Embryonic facial prominence (tissue), 1 donor: Measurements from ENCODE around the gene PITPNM3.
"Not testable (repeated sequence)": the region's sequence is repeated elsewhere in the genome, so short reads cannot be mapped to it uniquely, and the experiment has no call there.

Experiments
- DNase-seq: peaks from one replicate; pipeline ENCODE4 v3.0.0-alpha.2; 2016; ENCODE audit errors: extremely low spot score

The PITPNM3 gene

DNA sequence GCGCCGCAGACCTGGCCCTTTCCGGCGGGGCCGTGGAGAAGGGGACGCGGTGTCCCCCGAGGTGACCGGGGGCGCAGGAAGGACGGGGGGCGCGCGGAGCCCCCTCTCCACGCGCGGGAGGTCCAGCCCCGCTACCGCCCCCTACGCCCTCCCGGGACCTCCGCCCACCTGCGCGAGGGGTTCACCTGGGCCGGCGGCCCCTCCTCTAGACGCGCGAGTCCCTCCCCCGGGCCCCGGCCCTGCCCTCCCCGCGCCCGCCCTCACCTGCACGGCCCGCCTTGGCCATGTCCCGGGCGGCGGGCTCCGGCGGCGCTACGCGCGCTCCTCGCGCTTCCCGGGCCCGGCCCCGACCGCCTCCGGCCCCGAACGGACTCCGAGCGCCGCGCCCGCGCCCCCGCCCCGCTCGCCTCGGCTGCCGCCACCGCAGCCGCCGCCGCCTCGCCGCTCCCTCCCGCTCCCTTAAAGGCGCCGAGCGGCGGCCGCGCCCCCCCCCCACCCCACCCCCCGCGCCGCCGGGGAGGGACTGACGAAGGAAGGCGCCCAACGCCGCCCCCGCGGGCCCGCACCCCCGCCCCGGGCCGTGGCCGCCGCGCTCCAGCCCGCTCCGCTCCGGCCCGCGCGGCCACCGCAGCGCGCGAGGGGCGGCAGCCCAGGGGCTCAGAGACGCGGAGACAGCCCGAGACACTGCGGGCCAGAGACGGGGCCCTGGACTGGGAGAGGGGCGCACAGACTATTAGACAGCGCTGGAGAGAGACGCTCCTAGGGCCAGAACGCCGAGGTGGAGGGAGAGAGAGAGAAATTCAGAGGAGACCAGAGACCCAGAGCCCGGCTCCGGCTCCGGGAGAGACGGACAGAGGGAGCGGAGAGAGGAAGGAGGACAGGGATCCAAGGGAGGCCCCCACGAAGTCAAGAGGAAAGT is at the start of gene PITPNM3:
TSS of gene PITPNM3 (minus strand) at position 435 of the 919 bp plus-strand sequence. CDS start at position 286, 149 bp downstream.
- DNase-seq: no peak

- no peak for DNase-seq
Observed at GRCh38 chr17:6605142-6605541, 48.8 kb upstream of the PITPNM3 start.

- DNase-seq: no peak
Observed at GRCh38 chr17:6603744-6604325, 47.5 kb upstream of the PITPNM3 start.

DNA sequence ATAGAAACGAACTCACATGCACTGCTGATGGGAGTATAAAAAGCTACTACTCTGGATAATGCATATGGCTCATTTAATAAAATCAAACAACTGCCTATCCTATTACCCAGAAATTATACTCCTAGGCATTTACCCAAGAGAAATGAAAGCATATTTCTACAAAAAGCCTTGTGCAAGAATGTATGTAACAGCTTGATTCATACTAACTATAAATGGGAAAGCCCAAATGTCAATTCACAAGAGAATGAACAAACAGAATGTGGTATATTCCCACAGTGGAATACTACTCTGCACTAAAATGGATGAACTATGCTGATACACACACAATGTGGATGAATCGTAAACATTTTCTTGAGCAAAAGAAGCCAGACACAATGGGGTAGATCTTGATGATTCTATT is 45.8 kb upstream of the PITPNM3 start:
- DNase-seq: no peak

GRCh38 chr17:6599364-6599763 is 43.0 kb upstream of the PITPNM3 start:
- no peak for DNase-seq

DNA sequence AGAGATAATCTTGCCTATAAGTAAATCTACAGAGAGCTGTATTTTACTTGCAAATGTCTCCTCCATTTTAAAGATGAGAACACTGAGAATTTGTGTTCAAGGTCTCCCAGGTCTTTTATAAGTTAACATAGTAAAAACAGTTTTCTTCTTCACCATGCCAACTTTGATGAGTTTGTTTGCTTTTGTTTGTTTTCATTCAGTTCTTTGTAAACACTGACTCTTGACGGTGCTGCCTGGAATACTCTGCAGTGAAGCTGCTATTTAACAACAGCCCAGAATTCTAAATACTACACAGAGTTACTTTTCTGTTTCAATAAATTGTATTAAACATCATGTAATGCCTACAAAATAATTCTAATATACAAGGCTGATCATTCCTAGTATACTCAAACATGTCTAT is 41.4 kb upstream of the PITPNM3 start:
- DNase-seq: no peak

DNA sequence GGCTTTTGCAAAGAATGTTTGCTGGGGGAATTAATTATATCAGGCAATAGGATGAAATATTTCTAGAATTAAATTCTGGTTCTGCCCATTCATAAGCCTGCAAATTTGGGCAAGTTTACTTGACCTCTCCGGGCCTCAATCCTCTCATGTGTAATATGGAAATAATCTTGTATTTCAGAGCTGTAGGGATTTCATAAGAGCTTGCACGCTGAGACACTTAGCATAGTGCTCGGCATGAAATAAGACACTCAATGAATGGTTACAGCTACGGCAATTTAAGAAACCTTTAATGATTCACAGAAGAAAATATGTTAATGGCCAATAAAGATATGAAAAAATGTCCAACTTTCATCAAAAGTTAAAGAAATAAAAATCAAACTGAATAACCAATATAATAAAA is 40.6 kb upstream of the PITPNM3 start:
- DNase-seq: no peak

DNA sequence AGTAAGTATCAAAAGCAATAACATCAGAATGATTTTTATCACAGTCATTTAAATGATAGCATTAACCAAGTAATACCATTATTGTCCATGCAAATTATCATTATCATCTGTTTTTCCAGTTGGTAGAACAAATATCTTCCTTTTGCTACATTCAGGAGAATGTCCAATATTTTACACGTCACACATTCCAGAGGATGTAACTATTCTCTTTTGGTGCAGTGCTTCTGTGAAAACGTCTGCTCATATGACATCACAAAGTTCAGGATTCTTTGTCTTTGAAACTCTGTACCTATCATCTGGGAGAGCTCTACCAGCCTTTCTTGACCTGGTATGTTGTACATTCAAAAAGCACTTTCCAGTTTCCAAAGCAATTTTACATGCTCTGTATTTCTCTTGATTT is 40.2 kb upstream of the PITPNM3 start:
- DNase-seq: no peak

DNA sequence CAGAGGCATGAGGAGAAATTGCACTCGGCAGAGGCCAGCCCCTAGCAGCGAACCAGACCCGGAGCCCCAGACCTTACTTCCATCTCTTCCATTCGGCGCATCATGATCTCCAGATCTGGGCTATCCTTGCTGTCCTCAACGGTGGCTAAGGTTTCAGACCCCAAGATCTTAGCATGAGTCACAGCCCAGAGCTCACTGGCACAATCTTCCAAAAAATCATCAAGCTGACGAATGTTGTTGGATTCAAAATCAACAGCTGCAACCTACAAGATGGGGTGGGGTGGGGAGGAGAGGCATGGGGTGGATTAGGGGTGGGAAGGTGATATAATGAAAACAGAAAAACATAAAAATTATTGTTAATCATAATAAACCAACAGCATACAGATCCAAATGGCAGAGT is 39.7 kb upstream of the PITPNM3 start:
- DNase-seq: no peak

GRCh38 chr17:6593371-6593770 is 37.0 kb upstream of the PITPNM3 start:
- DNase-seq: not testable (repeated sequence)

GRCh38 chr17:6592173-6592572 is 35.8 kb upstream of the PITPNM3 start:
- DNase-seq: no peak

GRCh38 chr17:6591599-6592158 is 35.3 kb upstream of the PITPNM3 start:
- no peak for DNase-seq

DNA sequence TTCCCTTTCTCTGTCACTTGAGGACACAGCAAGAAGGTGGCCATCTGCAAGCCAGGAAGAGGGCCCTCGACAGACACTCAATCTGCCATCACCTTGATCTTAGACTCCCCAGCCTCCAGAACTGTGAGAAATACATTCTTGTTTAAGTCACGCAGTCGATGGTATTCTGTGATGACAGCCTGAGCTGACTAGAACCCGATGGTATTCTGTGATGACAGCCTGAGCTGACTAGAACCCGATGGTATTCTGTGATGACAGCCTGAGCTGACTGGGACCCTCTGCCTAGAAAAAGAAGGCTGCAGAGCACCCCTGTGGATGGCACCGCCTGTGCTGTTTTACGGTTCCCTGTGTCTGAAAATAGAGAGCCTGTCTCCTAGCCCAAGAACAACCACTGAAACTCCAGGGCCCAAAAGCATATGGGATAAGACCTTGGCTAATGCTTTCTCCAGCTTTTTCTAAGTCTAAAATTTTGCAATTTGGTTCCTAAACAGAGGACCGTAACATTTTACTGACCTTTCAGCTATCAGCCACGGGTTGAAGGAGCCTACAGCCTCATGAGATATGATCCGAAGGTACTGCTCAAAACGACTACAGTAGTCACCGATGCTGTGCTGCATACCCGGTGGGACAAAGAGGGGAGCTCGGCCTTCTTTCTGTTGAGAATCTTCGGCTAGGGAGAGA is 33.1 kb upstream of the PITPNM3 start:
- no peak for DNase-seq

DNA sequence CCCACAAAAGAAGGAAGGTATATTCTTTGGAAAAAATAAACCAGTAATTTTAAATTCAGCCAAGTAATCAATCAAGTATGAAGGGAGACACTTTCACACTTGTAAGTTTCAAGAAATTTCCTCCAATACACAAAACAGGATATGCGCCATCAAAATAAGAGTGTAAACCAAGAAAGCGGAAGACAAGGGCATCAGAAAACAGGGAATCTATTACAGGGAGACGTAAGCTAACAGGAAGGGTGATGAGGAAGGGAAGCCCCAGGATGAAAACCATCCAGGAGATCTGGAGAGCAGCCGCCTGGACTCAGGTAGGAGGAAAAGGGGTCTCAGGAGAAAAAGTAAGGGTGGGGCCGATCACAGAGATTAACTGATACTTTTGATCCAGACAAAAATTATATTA is 31.8 kb upstream of the PITPNM3 start:
- no peak for DNase-seq

DNA sequence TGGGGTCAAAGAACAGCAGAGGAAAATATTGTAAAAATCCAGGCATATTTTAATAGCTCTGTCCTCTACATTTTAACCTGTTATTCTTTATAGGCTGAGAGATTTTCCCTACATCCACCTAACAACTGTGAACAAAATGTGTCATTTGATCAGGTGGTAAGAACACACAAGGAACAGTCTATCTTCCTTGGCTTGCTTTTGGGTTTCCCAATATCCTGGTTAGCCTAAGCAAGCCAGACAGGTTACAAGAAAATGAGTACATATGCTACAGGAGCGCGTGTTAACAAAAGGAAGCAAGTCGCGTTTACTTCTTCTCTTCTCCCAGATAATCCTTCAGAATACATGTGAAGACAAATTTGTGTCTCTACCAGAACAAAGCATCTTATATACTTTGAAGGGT is 31.0 kb upstream of the PITPNM3 start:
- no peak for DNase-seq

DNA sequence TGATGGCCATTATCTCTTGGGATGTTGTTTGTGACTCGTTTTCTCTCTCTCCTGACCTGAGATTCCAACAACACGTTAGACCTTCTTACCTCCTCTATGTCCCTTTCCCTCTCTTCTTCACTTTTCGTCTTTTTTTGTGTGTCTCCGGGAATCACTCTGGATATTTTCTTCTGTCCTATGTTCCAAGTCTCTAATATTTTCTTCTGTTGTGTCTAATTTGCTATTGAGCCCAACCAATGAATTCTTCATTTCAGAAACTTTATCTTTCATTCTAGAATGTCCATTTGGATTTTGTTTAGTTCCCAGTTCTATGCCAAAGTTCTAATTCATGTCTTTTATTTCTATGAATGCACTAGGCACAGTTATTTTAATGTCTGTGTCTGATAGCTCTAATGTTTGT is 27.1 kb upstream of the PITPNM3 start:
- DNase-seq: no peak

DNA sequence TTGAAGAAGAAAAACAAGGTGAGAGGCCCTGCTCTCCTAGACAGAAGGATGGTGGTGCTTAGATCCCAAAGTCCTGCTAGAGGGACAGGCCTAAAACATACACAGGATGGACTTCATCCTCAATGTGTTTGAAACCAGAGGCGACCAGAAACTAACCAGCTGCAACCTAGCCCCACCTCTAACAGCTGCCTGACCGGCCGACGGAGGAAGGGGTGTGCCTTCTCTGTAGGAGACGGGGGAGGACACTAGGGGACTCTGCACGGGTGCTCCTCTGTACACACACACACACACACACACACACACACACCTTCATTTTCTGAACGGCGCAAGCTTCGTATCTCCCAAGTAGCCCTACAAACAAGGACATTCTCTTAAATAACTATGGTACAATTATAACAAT is 24.3 kb upstream of the PITPNM3 start:
- DNase-seq: no peak

- no peak for DNase-seq
Observed at GRCh38 chr17:6578491-6578890, 22.1 kb upstream of the PITPNM3 start.

- DNase-seq: no peak
Observed at GRCh38 chr17:6577686-6578263, 21.4 kb upstream of the PITPNM3 start.

GRCh38 chr17:6576038-6576785 is 19.9 kb upstream of the PITPNM3 start:
- DNase-seq: no peak

DNA sequence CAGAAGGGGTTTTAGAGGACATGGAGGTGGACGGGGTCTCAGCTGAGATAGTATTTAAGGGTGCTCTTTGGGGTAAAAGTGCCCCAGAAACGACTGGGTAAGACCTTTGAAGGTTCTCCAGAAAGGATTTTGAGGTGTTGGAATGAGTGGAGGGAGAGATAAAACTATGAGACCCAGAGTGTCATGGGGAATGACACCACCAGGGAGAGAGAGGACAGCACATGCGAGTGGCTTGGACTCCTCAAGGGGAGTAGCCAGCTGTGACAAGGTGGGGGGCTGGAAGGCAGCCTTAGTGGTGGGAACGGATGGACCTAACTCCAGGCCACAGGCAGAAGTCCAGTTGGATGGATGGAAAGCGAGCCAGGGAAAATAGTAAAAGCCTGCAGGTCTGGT is 19.2 kb upstream of the PITPNM3 start:
- no peak for DNase-seq
